Kidney (tissue), 14 donors: Measurements from ENCODE around the gene DLG2. TPM values are rescaled to one million over a fixed set of nuclear protein-coding genes. Genes with fewer than 3 reads are reported as not detected.

Source experiments
- DNase-seq, 5 donors: peaks; one replicate each; pipeline ENCODE4 v3.0.0-alpha.2; 2013 to 2020
- FAIRE-seq: peaks from 2 replicates; lab custom pipeline; 2012; peaks lifted over from hg19 to GRCh38; lab: Jason Lieb, UNC
- H3K27ac ChIP-seq, 2 donors: one replicate each; pipeline ENCODE4 v1.7.0; 2013; ENCODE audit warnings: low read depth in 2 of 2, low read length in 2 of 2, inconsistent platforms in 1 of 2
- H3K27me3 ChIP-seq: one replicate; pipeline ENCODE4 v1.7.1; 2013; ENCODE audit warnings: low read length, inconsistent platforms; ENCODE audit not compliant: control insufficient read depth, insufficient read depth
- H3K36me3 ChIP-seq, 3 donors: one replicate each; pipeline versions ENCODE4 v1.7.0 to v1.7.1; 2013; ENCODE audit warnings: low read length in 3 of 3, control low read depth in 1 of 3, inconsistent platforms in 1 of 3; ENCODE audit not compliant: insufficient read depth in 3 of 3, control insufficient read depth in 2 of 3
- H3K4me1 ChIP-seq, 3 donors: one replicate each; pipeline versions ENCODE4 v1.7.0 to v1.7.1; 2013; ENCODE audit warnings: low read length in 3 of 3, inconsistent platforms in 1 of 3, low read depth in 1 of 3; ENCODE audit not compliant: control insufficient read depth in 2 of 3, insufficient read depth in 2 of 3
- H3K4me3 ChIP-seq, 3 donors: one replicate each; pipeline versions ENCODE4 v1.7.0 to v1.8.1; 2013; ENCODE audit warnings: low read length in 3 of 3, control low read depth in 1 of 3, inconsistent platforms in 1 of 3
- H3K9ac ChIP-seq, 3 donors: one replicate each; pipeline versions ENCODE4 v1.7.0 to v1.7.1; 2013; ENCODE audit warnings: low read length in 3 of 3, control low read depth in 1 of 3, inconsistent platforms in 1 of 3
- H3K9me3 ChIP-seq, 3 donors: one replicate each; pipeline versions ENCODE4 v1.7.0 to v1.7.1; 2013; ENCODE audit warnings: low read length in 3 of 3, control low read depth in 1 of 3, inconsistent platforms in 1 of 3; ENCODE audit not compliant: control insufficient read depth in 2 of 3, insufficient read depth in 1 of 3
- CTCF ChIP-seq: IDR thresholded peaks from 3 replicates; pipeline ENCODE4 v1.5.1; 2012; ENCODE audit warnings: mild to moderate bottlenecking, moderate library complexity, borderline replicate concordance; ENCODE audit not compliant: insufficient read depth; ENCODE audit errors: extremely low read depth
- intact Hi-C: fragments of 100-400 bp; cut with DNase I; formaldehyde crosslinking; loops from one replicate; pipeline ENCODE4 v1.11.1; 2022
- polyA plus RNA-seq: library from polyadenylated mRNA; stranded (reverse); fragments of 350-450 nt; fragmentation: Illumina TruSeq; extraction: RNeasy Lipid Tissue Mini Kit (QIAGEN cat#74804); gene quantifications from one replicate; pipeline ENCODE4 v1.2.3, GENCODE V29; 2014; ENCODE audit warnings: low read depth, low replicate concordance; ENCODE audit not compliant: insufficient read depth
- total RNA-seq: library from RNA; stranded (reverse); fragmentation: NEBNext Ultra II Directional; extraction: Animal tissue kit (Norgen Biotek cat#: 25700); gene quantifications from one replicate; pipeline ENCODE4 v1.2.1, GENCODE V29; 2021
- donor health status: control.
- donor health status: control.
- donor health status: control.
- donor health status: control.
- donor health status: control.
- donor health status: DM: yes; HTN: yes; CAD: no.
- donor health status: Normal renal cell carcinoma (clear cell type).

The DLG2 gene
- total and polyA plus RNA-seq, 2 donors from 2014 or later: 2.9 to 7.2 TPM

GRCh38 chr11:83427943-83428342 lies 2199.2 kb downstream of the DLG2 start:
- no peak for TF ChIP-seq CTCF
- DNase-seq (peak in 1 of 5 donors; percentile 47), FAIRE-seq (no peak)
- H3K27me3 ChIP-seq: no peaks in the 10 kb centered on the region
- no peaks in the 10 kb centered on the region for H3K36me3 ChIP-seq
- H3K4me3 ChIP-seq: no peak overlapping the region
- intact Hi-C loops: no loop called here
- no peaks in the 10 kb centered on the region for H3K9me3 ChIP-seq
- H3K9ac ChIP-seq: no peak overlapping the region
- no peaks in the 10 kb centered on the region for H3K4me1 ChIP-seq
- no peak overlapping the region for H3K27ac ChIP-seq

DNA sequence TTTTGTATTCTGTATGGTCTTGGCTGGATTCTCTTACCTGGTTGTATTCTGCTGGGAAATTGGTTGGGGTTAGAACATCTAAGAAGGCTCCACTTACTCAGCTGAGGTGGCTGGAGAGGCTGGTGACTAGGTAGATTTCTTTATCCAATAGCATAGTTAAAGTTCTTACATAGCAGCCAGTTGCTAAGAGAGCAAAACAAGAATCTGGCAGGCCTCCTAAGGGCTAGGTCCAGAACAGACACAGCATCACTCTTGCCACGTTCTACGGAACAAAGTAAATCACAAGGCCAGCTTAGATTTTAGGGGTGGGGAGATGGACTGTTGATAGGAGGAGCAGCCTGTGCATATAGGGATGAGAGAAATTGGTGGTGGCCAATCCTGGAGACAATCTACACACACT lies 2199.6 kb downstream of the DLG2 start:
- DNase-seq (peak in 2 of 5 donors; percentile 23 to 75), FAIRE-seq (no peak)
- intact Hi-C loops: no loop called here
- H3K27me3 ChIP-seq: no peaks in the 10 kb centered on the region
- H3K9me3 ChIP-seq: no peaks in the 10 kb centered on the region
- no peak overlapping the region for H3K4me3 ChIP-seq
- no peaks in the 10 kb centered on the region for H3K36me3 ChIP-seq
- H3K4me1 ChIP-seq: no peaks in the 10 kb centered on the region
- no peak for TF ChIP-seq CTCF
- H3K9ac ChIP-seq: no peak overlapping the region
- H3K27ac ChIP-seq: no peak overlapping the region

- Histone ChIP-seq H3K9me3 (no peaks in the 10 kb centered on the region), H3K4me1 (no peaks in the 10 kb centered on the region), H3K27me3 (no peaks in the 10 kb centered on the region), H3K4me3 (no peak overlapping the region), H3K27ac (no peak overlapping the region), H3K36me3 (no peaks in the 10 kb centered on the region), H3K9ac (no peak overlapping the region)
- intact Hi-C loops: no loop called here
- peak in 1 of 5 donors; percentile 25 for DNase-seq
- FAIRE-seq: no peak
- TF ChIP-seq CTCF: no peak
These were observed 2202.0 kb downstream of the DLG2 start for GRCh38 chr11:83425137-83425466.
